Endothelial cell (in vitro differentiated cells): ENCODE data around the gene DLGAP1. TPM values are rescaled to one million over a fixed set of nuclear protein-coding genes. Genes with fewer than 3 reads are reported as not detected.
"Not testable (repeated sequence)": the region's sequence is repeated elsewhere in the genome, so short reads cannot be mapped to it uniquely, and the experiment has no call there.

ENCODE experiments used
- DNase-seq: peaks from one replicate; pipeline ENCODE4 v3.0.0; 2021; ENCODE audit warnings: low spot score
- H3K27ac Mint-ChIP-seq: one replicate; pipeline ENCODE4 v1.8.0; 2021; ENCODE audit warnings: mixed read lengths, inconsistent platforms; ENCODE audit not compliant: unreplicated experiment
- H3K27me3 Mint-ChIP-seq: one replicate; pipeline ENCODE4 v1.8.0; 2021; ENCODE audit warnings: mild to moderate bottlenecking, moderate library complexity, mixed read lengths, inconsistent platforms; ENCODE audit not compliant: unreplicated experiment
- H3K36me3 Mint-ChIP-seq: one replicate; pipeline ENCODE4 v1.8.0; 2021; ENCODE audit warnings: mild to moderate bottlenecking, low read depth, mixed read lengths, inconsistent platforms; ENCODE audit not compliant: unreplicated experiment
- H3K4me1 Mint-ChIP-seq: one replicate; pipeline ENCODE4 v1.8.0; 2021; ENCODE audit warnings: mild to moderate bottlenecking, mixed read lengths, inconsistent platforms; ENCODE audit not compliant: unreplicated experiment
- H3K4me3 Mint-ChIP-seq: one replicate; pipeline ENCODE4 v1.8.0; 2021; ENCODE audit warnings: mild to moderate bottlenecking, mixed read lengths, inconsistent platforms; ENCODE audit not compliant: unreplicated experiment
- H3K9me3 Mint-ChIP-seq: one replicate; pipeline ENCODE4 v1.8.0; 2021; ENCODE audit warnings: mixed read lengths, inconsistent platforms; ENCODE audit not compliant: unreplicated experiment
- total RNA-seq: library from RNA; stranded (reverse); fragmentation: NEBNext Ultra II Directional; extraction: Animal tissue kit (Norgen Biotek cat#: 25700); gene quantifications from one replicate; pipeline ENCODE4 v1.2.1, GENCODE V29; 2021; ENCODE audit not compliant: unreplicated experiment
- TF ChIP-seq, protein P1 (sequence below): fragments of 200-600 bp; sonication (generic); IDR thresholded peaks from one replicate; pipeline ENCODE4 v1.5.0; 2021; ENCODE audit warnings: antibody characterized with exemption; ENCODE audit not compliant: unreplicated experiment

DLGAP1 gene
- total RNA-seq, 1 donor from 2014 or later, result 1.8 TPM

DNA sequence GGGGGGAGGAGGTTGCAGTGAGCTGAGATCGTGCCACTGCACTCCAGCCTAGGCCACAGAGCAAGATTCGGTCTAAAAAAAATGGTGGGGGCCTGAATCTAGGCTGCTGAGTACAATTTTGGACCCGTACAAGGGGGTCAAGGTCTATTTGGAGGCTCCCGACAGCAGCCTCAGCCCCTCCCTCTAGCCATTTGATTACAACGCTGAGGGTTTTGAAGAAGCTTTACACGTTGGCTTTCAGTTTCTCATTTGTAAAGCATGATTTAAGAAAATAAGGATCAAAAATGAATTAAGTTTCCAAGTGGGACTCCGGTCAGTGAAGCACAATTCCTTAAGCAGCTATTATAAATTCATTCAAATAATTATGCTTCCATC, 871.2 kb downstream of the DLGAP1 start:
- no peak for DNase-seq
- H3K9me3 Mint-ChIP-seq, result no peaks in the 10 kb centered on the region
- H3K27ac Mint-ChIP-seq, result no peak overlapping the region
- TF ChIP-seq, protein P1, sequence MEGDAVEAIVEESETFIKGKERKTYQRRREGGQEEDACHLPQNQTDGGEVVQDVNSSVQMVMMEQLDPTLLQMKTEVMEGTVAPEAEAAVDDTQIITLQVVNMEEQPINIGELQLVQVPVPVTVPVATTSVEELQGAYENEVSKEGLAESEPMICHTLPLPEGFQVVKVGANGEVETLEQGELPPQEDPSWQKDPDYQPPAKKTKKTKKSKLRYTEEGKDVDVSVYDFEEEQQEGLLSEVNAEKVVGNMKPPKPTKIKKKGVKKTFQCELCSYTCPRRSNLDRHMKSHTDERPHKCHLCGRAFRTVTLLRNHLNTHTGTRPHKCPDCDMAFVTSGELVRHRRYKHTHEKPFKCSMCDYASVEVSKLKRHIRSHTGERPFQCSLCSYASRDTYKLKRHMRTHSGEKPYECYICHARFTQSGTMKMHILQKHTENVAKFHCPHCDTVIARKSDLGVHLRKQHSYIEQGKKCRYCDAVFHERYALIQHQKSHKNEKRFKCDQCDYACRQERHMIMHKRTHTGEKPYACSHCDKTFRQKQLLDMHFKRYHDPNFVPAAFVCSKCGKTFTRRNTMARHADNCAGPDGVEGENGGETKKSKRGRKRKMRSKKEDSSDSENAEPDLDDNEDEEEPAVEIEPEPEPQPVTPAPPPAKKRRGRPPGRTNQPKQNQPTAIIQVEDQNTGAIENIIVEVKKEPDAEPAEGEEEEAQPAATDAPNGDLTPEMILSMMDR, result no peak
- H3K4me3 Mint-ChIP-seq, result no peak overlapping the region
- peaks cover 7% of the 10 kb centered on the region for H3K27me3 Mint-ChIP-seq
- peaks cover 4% of the 10 kb centered on the region for H3K36me3 Mint-ChIP-seq
- H3K4me1 Mint-ChIP-seq, result peaks cover 31% of the 10 kb centered on the region

DNA sequence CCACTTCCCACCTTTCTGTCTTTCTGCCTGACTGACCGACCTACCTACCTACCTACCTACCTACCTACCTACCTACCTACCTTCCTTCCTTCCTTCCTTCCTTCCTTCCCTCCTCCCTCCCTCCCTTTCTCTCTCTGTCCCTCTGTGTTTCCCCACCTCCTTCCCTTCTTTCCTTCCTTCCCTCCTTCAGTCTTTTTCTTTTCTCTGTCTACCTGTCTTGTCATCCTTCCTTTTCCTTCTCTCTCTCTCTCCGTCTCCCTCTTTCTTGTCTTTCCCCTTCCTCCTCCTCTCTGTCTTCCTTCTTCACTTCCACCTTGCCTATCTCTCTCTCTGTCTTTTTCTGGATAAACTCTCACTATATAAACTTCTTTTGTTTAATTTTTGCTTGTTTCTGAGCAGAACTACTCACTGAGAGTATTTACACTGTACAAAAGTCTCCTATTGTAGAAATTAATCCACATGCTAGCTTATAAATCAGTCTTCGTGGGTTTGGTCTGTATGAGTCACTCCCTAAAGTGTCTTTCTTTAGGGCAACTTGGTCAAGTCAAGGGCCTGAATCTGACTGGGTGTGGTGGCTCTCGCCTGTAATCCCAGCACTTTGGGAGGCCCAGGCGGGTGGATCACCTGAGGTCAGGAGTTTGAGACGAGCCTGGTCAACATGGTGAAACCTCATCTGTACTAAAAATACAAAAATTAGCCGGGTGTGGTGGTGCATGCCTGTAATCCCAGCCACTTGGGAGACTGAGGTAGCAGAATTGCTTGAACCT, 871.8 kb downstream of the DLGAP1 start:
- H3K36me3 Mint-ChIP-seq, DNase-seq, H3K27ac Mint-ChIP-seq, H3K27me3 Mint-ChIP-seq, H3K4me3 Mint-ChIP-seq, H3K9me3 Mint-ChIP-seq: not testable (repeated sequence)
- peaks cover 31% of the 10 kb centered on the region for H3K4me1 Mint-ChIP-seq

DNA sequence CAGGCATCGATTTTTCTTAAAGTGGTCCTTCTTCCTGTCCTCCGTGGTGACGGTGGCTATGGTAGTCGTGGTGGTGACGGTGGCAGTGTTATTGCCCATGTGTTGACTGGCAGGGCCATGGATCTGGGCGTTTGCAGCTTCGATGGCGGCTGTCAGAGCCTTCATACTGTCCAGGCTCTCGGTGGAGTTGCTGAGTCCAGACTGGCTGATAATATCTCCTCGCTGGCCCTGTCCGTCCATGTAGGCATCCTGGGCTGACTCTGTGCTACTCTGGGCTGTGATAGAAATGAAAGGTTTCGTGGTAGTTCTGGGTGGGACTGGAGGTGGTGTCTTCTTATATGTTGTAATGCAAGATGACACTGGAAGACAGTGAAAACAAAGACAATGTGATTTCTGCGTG, 873.2 kb downstream of the DLGAP1 start:
- no peak overlapping the region for H3K4me3 Mint-ChIP-seq
- peaks cover 4% of the 10 kb centered on the region for H3K36me3 Mint-ChIP-seq
- peak overlapping the region; percentile 3 for H3K27ac Mint-ChIP-seq
- H3K27me3 Mint-ChIP-seq, result peaks cover 11% of the 10 kb centered on the region
- TF ChIP-seq, protein P1, result no peak
- DNase-seq, result no peak
- peaks cover 33% of the 10 kb centered on the region for H3K4me1 Mint-ChIP-seq
- no peaks in the 10 kb centered on the region for H3K9me3 Mint-ChIP-seq

DNA sequence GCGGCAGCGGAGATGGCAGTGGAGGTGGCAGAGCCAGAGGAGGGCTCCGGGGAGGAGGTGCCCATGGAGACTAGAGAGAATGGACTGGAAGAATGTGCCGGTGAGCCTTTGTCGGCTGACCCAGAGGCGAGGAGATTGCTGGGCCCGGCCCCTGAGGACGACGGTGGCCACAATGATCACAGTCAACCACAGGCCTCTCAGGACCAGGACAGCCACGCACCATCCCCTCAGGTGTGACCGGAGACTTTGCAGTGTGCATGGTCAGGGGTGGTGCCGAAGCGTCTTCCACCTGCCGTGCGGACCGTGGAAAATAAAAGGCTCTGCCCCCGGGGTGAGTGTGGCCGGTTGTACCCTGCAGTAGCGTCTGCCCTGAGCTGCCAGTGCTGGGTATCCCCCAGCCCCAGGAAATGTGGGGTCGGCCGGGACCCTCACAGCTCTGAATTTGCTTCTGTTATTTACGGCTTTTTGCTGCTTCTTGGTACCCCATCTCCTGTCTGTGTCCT, 874.5 kb downstream of the DLGAP1 start:
- not testable (repeated sequence) for H3K9me3 Mint-ChIP-seq, H3K27me3 Mint-ChIP-seq, H3K4me3 Mint-ChIP-seq, H3K36me3 Mint-ChIP-seq, H3K27ac Mint-ChIP-seq, DNase-seq
- H3K4me1 Mint-ChIP-seq, result peaks cover 36% of the 10 kb centered on the region

DNA sequence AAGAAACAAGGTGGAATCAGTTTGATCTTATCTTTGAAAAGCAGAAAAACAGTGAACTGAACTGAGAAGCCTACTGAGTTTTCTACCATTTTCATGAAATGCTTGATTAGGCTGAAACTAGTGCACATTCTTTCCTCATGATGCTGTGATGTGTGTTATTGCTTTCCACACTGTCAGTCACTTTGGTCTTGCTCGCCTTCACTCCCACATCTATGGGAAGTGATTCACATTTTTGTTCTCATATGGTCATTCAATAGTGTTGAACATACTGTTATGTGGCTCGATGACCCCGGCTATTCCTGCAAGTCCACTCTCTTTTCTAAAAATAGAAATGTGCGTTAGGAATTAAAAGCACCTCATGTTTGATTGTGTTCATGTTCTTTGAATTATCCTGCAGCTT, 875.4 kb downstream of the DLGAP1 start:
- H3K27me3 Mint-ChIP-seq, result peaks cover 9% of the 10 kb centered on the region

DNA sequence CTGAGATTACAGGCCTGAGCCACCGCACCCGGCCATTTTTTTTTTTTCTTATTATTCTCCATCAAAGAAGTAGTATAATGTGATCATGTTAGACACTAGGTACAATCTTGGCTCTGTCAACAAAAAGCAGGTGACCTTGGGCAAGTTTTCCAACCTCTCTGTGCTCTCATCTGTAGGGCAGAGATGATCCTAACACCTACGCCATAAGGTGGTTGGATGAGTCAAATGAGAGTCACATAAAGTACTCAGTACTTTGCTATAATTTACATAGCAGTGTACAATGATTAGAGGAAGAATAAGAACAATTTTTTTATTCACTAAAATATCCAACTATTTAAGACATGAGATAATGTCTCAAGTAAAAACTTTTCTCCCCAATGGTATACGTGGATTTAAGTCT, 876.5 kb downstream of the DLGAP1 start:
- Mint-ChIP-seq H3K27me3 (peaks cover 5% of the 10 kb centered on the region), H3K27ac (no peak overlapping the region), H3K36me3 (peaks cover 4% of the 10 kb centered on the region), H3K9me3 (no peaks in the 10 kb centered on the region), H3K4me3 (no peak overlapping the region), H3K4me1 (peaks cover 21% of the 10 kb centered on the region)
- no peak for DNase-seq
- TF ChIP-seq, protein P1, result no peak

More for the DNA sequence above, 875.4 kb downstream of the DLGAP1 start:
- H3K36me3 Mint-ChIP-seq, result peaks cover 4% of the 10 kb centered on the region
- no peak for DNase-seq
- H3K4me1 Mint-ChIP-seq, result peaks cover 28% of the 10 kb centered on the region
- no peaks in the 10 kb centered on the region for H3K9me3 Mint-ChIP-seq
- no peak overlapping the region for H3K27ac Mint-ChIP-seq
- H3K4me3 Mint-ChIP-seq, result no peak overlapping the region
- TF ChIP-seq, protein P1, result no peak
